Measurements from ENCODE around the gene SWAP70.
"Not testable (repeated sequence)": the region's sequence is repeated elsewhere in the genome, so short reads cannot be mapped to it uniquely, and the experiment has no call there.

Gene SWAP70

DNA sequence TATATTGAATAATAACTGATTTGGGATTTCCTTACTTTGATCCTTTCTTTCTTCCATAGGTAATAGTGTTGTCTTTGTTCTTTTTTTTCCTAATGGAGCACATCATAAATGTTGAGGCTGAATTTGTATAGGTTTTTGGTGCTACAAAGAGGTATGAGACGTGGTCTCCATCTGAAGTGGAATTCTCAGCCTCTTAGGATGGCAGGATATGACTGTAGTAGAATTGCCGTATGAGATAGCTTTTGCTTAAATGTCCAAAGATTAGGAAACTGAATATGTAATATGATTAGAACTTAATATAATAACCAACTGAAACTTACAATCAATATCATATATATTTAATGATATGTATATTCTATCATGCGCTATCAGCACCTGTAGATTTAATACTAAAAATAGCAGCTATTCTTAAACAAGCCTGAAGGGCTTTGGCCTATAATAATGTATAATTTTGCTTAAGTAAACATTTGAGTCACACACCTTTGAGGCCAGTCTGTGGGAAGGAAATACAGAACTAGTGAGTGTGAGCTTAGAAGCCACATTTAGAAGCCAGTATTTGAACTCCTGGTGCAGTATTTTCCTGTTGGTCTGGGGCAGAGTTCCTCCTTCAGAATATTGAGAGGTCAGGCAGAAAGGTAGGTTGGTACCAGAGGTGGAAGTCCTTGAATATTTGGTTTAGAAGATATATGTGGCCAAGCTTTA lies 62.6 kb downstream of the SWAP70 start:
- no peak for DNase-seq

DNA sequence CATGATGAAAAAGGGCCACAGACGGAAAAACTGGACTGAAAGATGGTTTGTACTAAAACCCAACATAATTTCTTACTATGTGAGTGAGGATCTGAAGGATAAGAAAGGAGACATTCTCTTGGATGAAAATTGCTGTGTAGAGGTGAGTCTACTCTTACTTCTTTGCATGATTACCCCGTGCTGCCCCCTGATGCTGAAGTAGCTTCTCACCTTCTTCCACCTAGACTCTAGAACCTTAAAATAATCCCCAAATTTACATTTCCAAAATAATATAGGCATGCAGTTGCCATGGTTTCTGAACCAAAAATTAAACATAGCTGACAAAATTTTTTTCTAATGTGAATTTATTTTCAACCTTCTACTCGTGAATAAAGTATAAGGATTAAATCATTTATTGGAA lies 64.2 kb downstream of the SWAP70 start:
- no peak for DNase-seq

DNA sequence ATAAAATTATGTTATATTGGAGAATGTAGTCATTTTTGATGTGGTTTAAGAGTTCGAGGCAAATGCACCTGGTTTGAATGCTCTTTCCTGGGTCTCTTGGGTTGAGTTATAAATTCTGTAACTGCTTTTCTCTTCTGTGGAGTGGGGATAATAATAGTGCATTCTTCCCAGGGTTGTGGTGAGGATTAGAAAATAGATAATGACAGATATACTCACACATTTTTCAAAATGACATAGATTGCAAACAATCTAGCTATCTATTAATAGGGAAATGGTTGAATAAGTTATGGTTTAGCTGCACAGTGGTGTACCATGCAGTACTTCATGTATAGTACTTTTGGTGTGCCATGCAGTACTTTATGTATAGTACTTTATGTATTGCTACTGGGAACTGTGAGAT lies 67.4 kb downstream of the SWAP70 start:
- DNase-seq: no peak

DNA sequence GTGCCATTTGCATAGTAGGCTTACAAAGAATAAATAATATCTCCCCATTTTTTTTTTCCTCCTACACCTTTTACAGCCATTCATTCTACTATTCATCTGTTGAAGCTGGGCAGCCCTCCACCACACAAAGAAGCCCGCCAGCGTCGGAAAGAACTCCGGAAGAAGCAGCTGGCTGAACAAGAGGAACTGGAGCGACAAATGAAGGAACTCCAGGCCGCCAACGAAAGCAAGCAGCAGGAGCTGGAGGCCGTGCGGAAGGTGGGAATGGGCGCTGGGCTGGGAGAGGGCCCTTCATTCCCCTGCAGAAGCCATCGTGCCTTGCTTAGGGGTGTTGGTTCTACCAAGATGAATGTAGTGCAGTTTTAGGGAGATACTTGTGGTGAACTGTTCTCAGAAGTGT lies 68.6 kb downstream of the SWAP70 start:
- DNase-seq: no peak

DNA sequence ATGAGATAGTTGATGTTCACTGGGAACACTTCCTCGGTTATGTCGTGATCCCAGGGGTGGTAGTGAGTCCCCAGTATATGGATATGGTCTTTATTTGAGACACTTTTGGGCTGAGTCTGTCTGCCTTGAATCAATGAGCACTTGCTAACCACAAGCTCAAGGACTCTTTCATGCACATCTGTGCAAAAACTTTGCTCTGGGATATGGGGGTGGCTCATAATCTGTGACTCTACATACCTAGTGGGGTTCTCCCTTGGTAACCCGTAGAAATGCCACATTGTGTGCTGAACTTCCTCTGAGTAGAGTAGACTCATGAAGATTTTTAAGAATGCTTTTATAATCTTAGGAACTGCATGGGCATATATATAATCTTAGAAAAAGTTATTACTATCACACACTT lies 69.3 kb downstream of the SWAP70 start:
- no peak for DNase-seq

DNA sequence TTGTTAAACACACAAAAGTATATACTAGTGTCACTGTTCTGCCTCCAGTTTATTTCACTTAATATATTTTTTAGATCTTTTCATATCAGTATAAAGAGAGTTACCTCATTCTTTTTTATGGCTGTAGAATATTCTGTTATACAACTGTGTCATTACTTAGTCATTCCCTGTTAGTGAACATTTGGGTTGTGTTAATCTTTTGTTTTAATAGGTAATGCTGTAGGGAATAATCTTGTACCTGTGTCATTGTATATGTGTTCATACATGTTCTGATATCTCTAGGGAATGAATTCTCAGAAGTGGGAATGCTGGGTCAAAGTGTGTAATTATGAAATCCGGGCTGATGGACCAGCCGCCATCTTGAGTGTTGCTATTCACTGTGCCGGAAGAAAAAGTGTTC lies 71.4 kb downstream of the SWAP70 start:
- no peak for DNase-seq

DNA sequence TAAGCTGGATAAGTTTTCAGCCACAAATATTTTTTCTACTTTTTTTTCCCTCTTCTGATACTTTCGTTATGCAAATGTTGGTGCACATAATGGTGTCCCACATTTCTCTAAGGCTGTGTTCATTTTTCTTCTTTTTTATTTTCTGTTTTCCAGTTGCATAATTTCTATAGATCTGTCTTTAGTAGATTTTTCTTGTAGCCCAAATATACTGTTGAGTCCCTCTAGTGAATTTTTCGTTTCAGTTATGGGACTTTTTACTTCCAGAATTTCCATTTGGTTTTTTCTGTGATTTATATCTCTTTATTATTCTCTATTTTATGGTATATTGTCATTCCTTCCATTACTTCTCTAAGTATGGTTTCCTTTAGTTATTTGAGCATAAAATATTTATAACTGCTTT lies 72.0 kb downstream of the SWAP70 start:
- DNase-seq: no peak

DNA sequence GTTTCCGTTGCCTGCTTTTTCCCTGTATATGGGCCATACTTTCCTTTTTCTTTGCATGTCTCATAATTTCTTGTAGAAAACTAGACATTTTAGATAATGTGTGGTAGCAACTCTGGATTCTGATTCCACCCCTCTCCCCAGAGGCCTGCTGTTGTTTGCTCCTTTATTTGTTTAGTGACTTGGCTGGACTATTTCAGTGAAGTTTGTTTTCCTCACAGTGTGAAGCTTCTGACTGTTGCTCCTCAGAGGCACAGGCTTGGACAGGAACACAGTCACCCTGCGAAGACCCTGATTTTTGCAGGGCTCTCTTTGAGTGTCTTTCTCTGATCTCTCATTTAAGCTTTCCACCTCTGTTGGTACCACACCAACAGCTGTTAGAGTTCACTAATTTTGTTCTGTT lies 72.5 kb downstream of the SWAP70 start:
- DNase-seq: no peak

DNA sequence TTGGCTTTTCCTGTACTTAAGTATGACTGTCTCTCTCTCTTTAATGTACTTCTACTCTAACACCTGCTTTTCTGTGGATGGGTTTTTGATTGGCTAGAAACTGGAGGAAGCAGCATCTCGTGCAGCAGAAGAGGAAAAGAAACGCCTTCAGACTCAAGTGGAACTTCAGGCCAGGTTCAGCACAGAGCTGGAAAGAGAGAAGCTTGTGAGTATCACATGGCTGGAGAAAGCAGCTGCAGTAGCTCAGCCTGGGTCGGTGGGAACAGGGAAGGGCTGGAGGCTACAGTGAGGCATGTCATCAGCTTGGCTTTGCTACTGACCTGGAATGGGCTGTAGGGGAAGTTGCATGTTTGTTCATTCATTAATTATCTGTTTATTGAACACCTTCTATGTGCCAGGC lies 74.2 kb downstream of the SWAP70 start:
- no peak for DNase-seq

DNA sequence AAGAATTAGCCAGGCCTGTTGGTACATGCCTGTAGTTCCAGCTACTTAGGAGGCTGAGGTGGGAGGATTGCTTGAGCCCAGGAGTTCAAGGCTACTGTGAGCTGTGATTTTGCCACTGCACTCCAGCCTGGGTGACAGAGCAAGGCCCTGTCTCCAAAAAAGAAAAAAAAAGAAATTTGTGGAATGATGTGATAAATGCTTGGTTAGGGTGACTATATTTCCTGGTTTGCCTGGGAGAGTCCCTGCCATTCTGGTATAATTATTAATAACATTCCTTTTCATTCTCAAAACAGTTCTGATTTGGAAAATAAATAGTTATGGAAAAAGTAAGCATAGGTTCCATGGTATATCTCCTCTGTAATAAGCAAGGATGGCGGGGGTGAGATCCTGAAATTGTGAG lies 74.8 kb downstream of the SWAP70 start:
- no peak for DNase-seq

DNA sequence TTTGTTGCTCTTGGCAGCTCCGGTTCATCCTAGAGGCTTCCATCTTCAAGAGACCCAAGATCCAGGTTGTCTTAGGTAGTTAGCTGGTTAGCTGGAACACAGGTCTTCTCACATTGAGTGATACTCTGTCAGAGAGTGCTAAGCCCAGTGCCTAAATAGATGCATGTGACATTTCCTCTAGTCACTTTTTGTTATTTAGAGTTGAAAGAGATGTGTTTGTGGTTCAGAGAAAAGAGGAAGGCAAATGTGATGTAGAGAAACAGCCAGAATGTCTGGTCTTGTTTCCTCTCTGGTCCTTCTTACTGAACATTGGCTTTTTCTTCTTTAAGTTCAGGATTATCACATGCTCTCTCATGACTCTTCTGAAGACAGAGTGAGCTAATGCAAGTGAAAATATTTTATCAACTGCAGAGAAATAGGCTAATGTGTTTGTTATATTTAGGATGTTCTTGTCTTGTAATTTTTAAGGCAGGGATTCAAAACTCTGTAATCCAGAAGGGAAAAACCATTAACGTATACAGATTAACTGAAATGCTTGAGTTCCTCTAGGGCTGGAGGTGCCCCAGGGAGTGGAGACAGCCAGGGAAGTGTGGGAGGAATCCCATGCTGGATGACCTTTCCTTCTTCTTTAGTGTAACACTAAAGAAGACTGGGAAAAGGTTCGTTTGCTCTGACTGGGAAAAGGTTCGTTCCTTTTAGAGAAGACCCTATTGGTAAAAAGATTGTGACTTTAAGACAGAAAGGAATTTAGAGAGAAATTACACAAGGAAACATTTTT lies 75.4 kb downstream of the SWAP70 start:
- DNase-seq: no peak

DNA sequence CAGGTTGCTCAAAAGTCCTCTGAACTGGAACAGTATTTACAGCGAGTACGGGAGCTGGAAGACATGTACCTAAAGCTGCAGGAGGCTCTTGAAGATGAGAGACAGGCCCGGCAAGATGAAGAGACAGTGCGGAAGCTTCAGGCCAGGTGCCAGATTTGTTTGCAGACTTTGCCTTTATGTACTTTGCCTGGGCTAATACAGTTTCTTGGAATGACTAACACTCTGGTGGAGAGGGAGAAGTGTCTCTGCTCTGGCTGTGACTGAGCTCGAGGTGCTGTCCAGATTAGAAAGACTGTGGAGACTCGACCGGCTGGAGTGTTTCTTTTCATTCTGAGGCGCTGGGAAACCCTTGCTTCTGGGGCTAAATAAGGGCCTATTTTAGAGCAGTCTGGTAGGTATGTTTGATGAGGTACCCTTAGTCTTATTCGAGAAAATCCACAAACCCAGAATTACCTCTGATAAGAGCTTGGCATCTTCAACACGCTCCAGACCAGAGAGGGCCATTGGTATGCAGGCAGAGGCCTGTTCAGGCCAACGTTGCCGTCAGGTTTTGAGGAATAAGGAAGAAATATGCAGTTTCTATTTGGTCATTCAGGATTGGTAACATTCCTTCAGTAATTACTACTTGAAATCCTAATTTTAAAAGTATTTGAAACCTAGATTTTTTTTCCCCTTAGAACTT lies 76.5 kb downstream of the SWAP70 start:
- DNase-seq: no peak

DNA sequence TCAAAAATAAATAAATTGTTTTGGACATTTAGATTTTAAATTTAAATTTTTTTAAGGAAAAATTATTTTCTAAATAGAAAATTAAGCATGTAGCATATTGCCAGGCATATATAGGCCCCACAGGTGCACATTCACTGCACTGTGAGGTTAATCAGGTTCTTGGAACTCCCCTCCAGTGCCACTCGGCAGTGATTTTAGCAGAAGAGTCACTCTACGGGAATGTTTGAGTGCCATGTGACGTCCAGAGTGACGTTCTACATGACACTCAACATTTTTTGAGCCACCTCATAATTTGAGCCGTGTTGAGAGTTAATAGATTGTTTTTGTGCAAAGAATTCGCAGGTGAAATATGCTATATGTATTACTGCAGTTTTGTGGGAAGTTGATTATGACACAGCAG lies 77.4 kb downstream of the SWAP70 start:
- no peak for DNase-seq

DNA sequence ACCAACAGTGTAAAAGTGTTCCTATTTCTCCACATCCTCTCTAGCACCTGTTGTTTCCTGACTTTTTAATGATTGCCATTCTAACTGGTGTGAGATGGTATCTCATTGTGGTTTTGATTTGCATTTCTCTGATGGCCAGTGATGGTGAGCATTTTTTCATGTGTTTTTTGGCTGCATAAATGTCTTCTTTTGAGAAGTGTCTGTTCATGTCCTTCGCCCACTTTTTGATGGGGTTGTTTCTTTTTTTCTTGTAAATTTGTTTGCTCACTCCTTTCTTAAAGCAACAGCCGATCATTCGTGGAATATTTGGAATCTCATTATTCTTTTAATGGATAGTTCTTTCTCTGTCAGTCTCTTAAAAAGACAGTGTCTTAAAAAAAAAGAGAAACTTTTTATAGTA lies 79.6 kb downstream of the SWAP70 start:
- not testable (repeated sequence) for DNase-seq

DNA sequence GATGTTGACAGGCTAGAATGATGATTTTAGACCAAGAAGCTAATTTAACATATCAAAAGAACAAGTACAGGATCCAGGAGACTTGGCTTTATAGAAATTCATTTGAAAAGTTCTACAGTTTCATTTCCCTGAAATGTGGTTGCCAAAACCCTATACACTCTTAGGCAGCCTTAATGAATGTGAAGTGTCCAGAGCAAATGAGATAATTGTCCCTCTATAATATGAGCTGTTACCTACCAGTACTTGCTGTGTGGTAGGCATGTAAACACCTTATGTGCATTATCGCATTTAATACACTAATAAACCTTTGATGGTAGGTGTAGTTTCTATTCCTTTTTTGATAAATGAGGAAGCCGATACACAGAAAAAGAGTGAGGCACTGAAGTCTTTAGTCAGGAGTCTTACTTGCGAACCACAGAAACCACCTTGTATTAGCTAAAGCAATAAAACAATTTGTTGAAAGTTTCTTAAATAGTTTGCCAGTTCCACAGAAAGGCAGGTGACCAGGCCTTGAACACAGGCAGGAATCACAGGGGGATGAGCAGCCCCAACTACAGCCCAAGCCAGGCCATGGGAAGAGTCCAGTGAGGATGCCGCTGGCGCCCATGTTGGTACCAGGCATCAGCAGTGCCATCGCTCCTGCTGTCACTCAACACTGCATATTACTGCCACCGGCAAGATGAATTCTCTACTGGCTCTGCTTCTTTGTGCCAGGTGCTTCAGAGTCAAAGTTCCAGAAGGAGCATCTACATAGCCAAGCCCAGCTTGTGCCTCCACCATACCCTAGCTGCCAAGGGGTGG lies 81.7 kb downstream of the SWAP70 start:
- no peak for DNase-seq

DNA sequence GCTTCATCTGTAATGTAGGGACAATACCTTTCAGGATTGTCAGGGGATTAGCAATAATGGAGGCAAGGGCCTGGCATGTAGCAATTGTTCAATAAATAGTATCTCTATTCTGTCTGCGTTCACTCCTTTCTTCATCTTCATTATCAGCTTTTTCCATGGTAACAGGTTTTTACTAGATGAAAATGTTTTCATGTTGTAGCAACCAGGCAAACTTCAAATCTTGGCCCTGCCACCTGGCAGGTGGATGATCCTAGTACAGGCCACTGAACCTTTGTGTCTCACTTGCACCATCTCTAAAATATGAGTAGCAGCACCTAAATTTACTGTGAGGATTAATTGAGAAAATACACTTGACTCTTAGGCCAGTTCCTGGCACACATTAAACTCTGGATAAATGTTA lies 83.4 kb downstream of the SWAP70 start:
- no peak for DNase-seq

DNA sequence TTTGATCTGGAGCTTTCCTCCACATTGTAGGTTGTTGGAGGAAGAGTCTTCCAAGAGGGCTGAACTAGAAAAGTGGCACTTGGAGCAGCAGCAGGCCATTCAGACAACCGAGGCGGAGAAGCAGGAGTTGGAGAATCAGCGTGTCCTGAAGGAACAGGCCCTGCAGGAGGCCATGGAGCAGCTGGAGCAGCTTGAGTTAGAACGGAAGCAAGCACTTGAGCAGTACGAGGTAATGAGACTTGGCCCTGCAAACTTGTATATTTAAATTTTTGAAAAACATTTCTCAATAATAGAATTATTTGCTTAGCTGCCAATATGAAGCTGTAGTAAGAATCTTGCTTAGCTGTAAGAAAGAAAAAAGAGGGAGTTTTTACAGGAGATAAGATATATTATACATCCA lies 84.0 kb downstream of the SWAP70 start:
- DNase-seq: no peak

DNA sequence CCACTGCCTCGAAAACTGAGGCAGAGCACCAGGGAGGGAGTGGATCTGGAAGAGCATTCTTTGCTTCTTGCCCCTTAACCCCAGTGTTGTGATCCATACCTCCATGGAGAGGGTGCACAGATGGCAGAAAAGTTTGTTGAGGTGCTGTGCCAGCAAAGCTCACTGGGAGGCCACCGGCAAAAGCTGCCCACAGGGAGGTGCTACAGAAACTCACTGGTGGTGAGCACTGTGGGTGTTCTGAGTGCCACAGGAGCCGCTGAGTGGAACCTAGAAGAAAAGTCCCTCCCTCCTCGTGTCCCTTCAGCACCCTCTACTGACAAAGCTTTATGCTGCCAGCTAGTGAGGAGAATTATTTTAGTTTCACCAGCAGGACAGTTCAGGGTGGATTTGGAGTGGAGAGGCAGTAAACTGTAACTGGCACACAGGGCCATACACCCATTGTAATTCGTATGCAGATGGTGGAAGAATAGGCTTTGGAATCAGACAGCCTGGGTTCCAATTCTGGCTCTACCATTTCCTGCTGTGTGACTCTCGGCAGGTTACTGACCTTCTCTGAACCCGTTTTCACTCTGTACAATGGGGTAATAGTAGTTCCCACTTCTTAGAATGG lies 84.6 kb downstream of the SWAP70 start:
- DNase-seq: peak; percentile 37

DNA sequence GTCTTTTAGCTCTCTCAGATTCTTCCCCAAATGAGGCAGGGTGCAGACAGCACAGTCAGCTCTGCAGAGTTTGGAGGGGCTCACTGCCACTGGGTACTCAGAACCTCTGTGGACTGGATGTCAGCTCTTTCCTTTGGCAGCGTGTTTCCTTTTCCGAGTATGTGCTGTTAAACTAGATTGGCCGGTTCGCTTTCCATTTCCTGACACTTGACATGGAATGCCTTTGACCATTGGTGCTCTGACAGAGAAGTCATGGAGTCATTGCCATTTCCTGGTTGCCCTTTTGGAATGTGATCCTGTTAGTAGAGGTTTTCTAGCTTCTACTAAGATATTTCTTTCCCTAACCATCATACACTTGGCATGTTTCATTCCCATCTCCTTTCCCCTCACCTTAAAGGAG lies 86.7 kb downstream of the SWAP70 start:
- DNase-seq: no peak

DNA sequence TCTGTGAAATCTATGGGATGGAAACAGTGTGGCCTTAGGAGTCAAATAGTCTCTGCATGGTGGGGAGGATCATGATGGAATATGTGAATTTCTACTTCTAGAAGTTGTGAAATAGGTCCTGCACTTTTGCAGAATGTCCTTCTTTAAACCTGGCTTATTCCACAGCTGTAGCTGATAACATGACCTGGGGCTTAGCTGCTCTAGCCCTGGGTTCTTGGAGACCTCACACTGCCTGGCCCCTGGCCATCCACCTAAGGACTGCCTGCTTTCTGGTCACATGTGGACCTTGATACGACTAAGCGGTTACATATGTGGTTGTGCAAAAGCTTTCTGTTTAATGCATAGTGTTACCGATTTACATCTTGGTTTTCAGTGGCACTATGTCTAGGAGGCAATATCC lies 88.2 kb downstream of the SWAP70 start:
- DNase-seq: no peak

DNA sequence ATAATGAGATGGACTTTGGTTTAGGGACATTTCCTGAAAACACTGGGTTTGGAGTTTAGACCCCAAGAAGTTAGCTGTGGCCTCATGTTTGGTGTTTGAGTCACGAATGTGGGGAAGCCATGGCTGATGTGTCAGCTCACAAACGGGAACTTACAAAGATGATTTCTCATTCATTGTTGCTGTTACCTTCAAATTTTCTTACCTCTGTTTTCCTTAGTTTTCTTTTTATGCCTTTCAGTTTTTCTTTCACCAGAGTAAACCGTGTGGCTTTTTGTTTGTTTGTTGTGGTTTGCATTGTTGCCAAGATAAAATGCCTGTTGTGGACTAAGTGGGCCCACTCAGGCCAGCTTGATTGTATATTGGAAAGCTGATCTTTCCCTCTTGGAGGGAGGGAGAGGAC lies 89.1 kb downstream of the SWAP70 start:
- no peak for DNase-seq

DNA sequence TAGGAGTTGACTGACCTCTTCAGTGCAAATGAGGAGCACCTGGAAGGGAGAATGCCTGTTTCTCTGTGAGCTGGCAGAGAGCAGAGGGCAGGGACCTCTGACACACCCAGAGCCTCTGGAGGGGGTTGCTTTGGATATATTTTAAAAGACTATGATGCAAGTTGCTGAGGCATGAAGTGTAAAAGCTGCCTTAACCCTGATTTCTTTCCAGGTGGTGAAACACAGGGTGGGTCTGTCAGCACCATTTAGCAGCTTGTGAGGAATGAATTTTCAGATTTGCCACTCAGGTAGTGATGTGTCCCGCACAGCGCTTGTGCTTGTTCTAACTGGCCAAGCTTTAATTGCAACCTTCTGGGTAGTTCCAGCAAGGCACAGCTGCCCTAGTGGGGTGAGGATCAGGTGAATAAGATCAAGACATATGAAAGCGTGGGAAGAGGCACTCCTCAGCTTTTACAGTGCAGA lies 90.2 kb downstream of the SWAP70 start:
- DNase-seq: no peak
